Spleen (tissue), 11 donors: ENCODE data around the gene SPRN. TPM values are rescaled to one million over a fixed set of nuclear protein-coding genes. Genes with fewer than 3 reads are reported as not detected.
"Not testable (repeated sequence)": the region's sequence is repeated elsewhere in the genome, so short reads cannot be mapped to it uniquely, and the experiment has no call there.

Experiments used
- DNase-seq: peaks from one replicate; pipeline ENCODE4 v3.0.0-alpha.2; 2020
- H3K27ac ChIP-seq, 8 donors: fragments of 200-600 bp; sonication (generic) in 7 of 8; 1 replicate in 4 of 8; 2 replicates in 4 of 8; pipeline versions ENCODE4 v1.5.0 to v1.8.0; 2016 to 2021; ENCODE audit warnings: inconsistent platforms in 4 of 8, mild to moderate bottlenecking in 4 of 8, moderate library complexity in 1 of 8
- H3K27me3 ChIP-seq, 7 donors: fragments of 200-600 bp; sonication (generic) in 6 of 7; replicated peaks in 1 of 7; 1 replicate in 4 of 7; 2 replicates in 3 of 7; pipeline versions ENCODE4 v1.5.0 to v1.8.0; 2016 to 2021; ENCODE audit warnings: inconsistent platforms in 3 of 7, mild to moderate bottlenecking in 1 of 7
- H3K36me3 ChIP-seq, 6 donors: fragments of 200-600 bp; sonication (generic) in 5 of 6; 1 replicate in 4 of 6; 2 replicates in 2 of 6; pipeline versions ENCODE4 v1.5.0 to v1.8.0; 2016 to 2021; ENCODE audit warnings: inconsistent platforms in 2 of 6
- H3K4me1 ChIP-seq, 6 donors: fragments of 200-600 bp; sonication (generic) in 5 of 6; 1 replicate in 3 of 6; 2 replicates in 3 of 6; pipeline versions ENCODE4 v1.5.0 to v1.8.0; 2016 to 2021; ENCODE audit warnings: inconsistent platforms in 3 of 6
- H3K4me3 ChIP-seq, 8 donors: fragments of 200-600 bp; sonication (generic) in 7 of 8; 1 replicate in 4 of 8; 2 replicates in 4 of 8; pipeline versions ENCODE4 v1.5.0 to v1.8.0; 2016 to 2021; ENCODE audit warnings: inconsistent platforms in 4 of 8, mild to moderate bottlenecking in 4 of 8, moderate library complexity in 2 of 8
- H3K9me3 ChIP-seq, 8 donors: fragments of 200-600 bp; sonication (generic) in 7 of 8; 1 replicate in 4 of 8; 2 replicates in 4 of 8; pipeline versions ENCODE4 v1.5.0 to v1.8.0; 2016 to 2021; ENCODE audit warnings: inconsistent platforms in 4 of 8
- POLR2A ChIP-seq, 3 donors: fragments of 450-650 bp; IDR thresholded peaks; one replicate each; pipeline ENCODE4 v1.5.1; 2017; ENCODE audit warnings: antibody characterized with exemption in 3 of 3, mild to moderate bottlenecking in 1 of 3
- POLR2AphosphoS5 ChIP-seq, 3 donors: sonication (generic); formaldehyde crosslinking; IDR thresholded peaks; one replicate each; pipeline ENCODE4 v1.5.1; 2017; ENCODE audit warnings: antibody characterized with exemption in 3 of 3
- WGBS, 5 donors: extraction: QIAGEN DNeasy Blood & Tissue Kit in 3 of 5; methylation state at CpG; one replicate each; pipeline versions ENCODE4 v1.1.5 to v1.1.7; 2013 to 2018; 5-methylcytosine and 5-hydroxymethylcytosine counted together
- intact Hi-C: fragments of 100-400 bp; cut with DNase I; formaldehyde crosslinking; loops from one replicate; pipeline ENCODE4 v1.15.0; 2023; ENCODE audit warnings: low total_unique reads
- polyA plus RNA-seq, 3 donors: library from polyadenylated mRNA; stranded (reverse); fragments of 200-250 nt; gene quantifications; one replicate each; pipeline ENCODE4 v1.2.1, GENCODE V29; 2013
- total RNA-seq, 7 donors: library from RNA; depleted of rRNA in 3 of 7; stranded (reverse); fragments of >200 nt in 3 of 7; fragmentation: NEBNext Ultra II Directional in 4 of 7; extraction: Animal tissue kit (Norgen Biotek cat#: 25700) in 4 of 7; gene quantifications; one replicate each; pipeline versions ENCODE4 v1.1.0 to v1.2.1, GENCODE V29; 2016 to 2021
- TF ChIP-seq, protein P1 (sequence below), 11 experiments: fragments of 200-600 bp in 7 of 11; fragments of 450-650 bp in 4 of 11; sonication (generic) in 4 of 11; IDR thresholded peaks in 8 of 11; conservative IDR thresholded peaks in 3 of 11; 1 replicate in 7 of 11; 2 replicates in 4 of 11; pipeline versions ENCODE4 v1.4.0 to v1.8.0; 2016 to 2021; ENCODE audit warnings: antibody characterized with exemption in 11 of 11, inconsistent platforms in 4 of 11, mild to moderate bottlenecking in 1 of 11
- donor health status: healthy with polysubstance abuse.
- donor health status: DM: no; HTN: no; CAD: no; lungs with moderate emphysema.
- donor health status: DM: no; HTN: no; CAD: no.
- donor health status: Bipolar disorder and iron deficiency.
- donor health status: healthy.
- donor health status: DM: no; HTN: no; CAD: no.
- donor health status: DM: yes; HTN: yes; CAD: no.

Gene SPRN
- total and polyA plus RNA-seq, 10 donors: 0.14 to 0.58 (median 0.21) TPM; not detected in 4

DNA sequence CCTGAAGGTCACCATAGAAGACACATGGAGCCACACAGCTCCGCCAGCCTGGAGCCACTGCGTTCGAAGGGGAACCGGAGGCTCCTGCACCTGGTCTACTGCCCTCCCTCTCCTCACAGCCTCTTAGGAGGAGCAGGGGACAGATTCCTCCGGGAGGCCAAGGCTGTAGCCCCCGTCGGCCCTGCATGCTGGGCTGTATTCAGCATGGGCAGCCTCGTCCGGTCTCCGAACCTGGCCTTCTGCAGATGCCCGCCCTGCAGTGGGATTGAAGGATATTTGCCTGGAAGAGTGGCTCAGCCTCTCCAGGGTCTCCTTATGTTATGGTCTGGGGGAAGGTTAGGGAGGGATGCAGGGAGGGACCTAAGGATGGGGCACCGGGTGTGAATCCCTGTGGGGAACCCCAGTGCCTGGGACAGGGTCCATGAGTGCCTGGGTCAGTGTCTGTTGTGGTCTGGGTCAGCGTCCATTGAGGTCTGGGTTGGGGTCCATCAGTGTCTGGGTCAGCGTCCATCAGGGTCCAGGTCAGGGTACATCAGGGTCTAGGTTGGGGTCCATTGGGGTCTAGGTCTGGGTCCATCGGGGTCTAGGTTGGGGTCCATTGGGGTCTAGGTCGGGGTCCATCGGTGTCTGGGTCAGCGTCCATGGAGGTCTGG, 16.3 kb upstream of the SPRN start:
- intact Hi-C loops: no loop called here
- Histone ChIP-seq H3K4me1 (peaks cover 0 to 14% (median 0%) of the 10 kb centered on the region in 6 donors), H3K27ac (no peak overlapping the region), H3K9me3 (peaks cover 0 to 10% (median 3%) of the 10 kb centered on the region in 8 donors), H3K36me3 (peaks cover 0 to 9% (median 0%) of the 10 kb centered on the region in 6 donors), H3K27me3 (no peaks in the 10 kb centered on the region), H3K4me3 (no peak overlapping the region)
- no peak for DNase-seq
- TF ChIP-seq POLR2A (IDR thresholded peaks at IDR 0.05): no peak
- TF ChIP-seq, protein P1, sequence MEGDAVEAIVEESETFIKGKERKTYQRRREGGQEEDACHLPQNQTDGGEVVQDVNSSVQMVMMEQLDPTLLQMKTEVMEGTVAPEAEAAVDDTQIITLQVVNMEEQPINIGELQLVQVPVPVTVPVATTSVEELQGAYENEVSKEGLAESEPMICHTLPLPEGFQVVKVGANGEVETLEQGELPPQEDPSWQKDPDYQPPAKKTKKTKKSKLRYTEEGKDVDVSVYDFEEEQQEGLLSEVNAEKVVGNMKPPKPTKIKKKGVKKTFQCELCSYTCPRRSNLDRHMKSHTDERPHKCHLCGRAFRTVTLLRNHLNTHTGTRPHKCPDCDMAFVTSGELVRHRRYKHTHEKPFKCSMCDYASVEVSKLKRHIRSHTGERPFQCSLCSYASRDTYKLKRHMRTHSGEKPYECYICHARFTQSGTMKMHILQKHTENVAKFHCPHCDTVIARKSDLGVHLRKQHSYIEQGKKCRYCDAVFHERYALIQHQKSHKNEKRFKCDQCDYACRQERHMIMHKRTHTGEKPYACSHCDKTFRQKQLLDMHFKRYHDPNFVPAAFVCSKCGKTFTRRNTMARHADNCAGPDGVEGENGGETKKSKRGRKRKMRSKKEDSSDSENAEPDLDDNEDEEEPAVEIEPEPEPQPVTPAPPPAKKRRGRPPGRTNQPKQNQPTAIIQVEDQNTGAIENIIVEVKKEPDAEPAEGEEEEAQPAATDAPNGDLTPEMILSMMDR (IDR thresholded peaks at IDR 0.05 in 8 of 11, conservative IDR thresholded peaks at IDR 0.05 in 3 of 11): no peak
- no peak for TF ChIP-seq POLR2AphosphoS5 (IDR thresholded peaks at IDR 0.05)
- 95 to 100% (median 97%) methylated on average over 11 to 18 of the region's 18 CpGs for WGBS, 5 donors

DNA sequence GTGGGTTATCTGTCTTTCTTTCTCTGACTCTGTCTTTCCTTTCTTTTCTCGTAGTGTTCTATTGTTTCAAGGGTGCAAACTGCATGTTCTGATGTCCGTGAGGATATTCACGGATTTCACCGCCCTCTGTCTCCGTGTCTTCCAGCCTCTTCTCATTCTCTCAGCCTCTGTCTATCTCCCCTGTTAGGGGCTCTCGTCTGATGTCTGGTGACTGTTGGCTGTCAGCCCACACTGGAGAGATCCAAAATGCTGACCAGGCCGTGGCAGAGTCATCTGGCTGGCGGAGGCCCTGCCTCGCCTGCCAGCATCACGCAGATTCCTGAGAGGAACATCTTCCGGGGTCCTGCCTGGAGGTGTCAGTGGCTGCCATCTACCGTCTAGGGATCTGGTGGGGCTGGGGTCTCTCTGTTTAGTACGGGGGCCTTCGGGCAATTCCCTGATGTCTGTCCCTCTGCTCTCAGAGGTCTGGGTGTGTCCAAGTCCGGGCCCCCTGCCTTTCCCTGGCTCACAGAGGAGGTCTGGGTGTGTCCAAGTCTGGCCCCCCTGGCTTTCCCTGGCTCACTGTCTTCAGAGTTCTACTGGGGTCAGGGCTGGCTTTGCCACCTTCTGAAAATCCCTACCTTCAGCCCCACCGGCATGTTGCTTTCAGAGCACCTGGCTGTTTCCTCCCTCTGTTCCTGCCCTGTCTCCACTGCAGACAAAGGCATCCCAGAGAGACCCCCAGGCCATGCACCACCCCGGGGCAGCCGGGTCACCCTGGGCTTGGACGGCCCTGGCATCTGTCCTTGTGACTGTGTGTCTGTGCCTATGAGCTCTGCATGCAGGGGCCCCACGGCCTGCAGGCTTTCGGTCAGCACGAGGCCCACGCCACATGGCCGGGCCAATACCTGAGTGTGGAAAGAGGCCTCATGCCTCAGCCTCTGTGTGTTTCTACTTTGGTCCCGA, 15.4 kb upstream of the SPRN start:
- H3K4me3 ChIP-seq: no peak overlapping the region
- intact Hi-C loops: no loop called here
- peaks cover 0 to 9% (median 0%) of the 10 kb centered on the region in 6 donors for H3K36me3 ChIP-seq
- peaks cover 0 to 4% (median 0%) of the 10 kb centered on the region in 8 donors for H3K9me3 ChIP-seq
- DNase-seq: peak; percentile 72
- TF ChIP-seq, protein P1 (IDR thresholded peaks at IDR 0.05 in 8 of 11, conservative IDR thresholded peaks at IDR 0.05 in 3 of 11): no peak
- no peak for TF ChIP-seq POLR2AphosphoS5 (IDR thresholded peaks at IDR 0.05)
- TF ChIP-seq POLR2A (IDR thresholded peaks at IDR 0.05): no peak
- peaks cover 0 to 14% (median 0%) of the 10 kb centered on the region in 6 donors for H3K4me1 ChIP-seq
- 88 to 95% (median 93%) methylated on average over 17 to 25 of the region's 25 CpGs for WGBS, 5 donors
- H3K27me3 ChIP-seq: no peaks in the 10 kb centered on the region
- H3K27ac ChIP-seq: no peak overlapping the region

DNA sequence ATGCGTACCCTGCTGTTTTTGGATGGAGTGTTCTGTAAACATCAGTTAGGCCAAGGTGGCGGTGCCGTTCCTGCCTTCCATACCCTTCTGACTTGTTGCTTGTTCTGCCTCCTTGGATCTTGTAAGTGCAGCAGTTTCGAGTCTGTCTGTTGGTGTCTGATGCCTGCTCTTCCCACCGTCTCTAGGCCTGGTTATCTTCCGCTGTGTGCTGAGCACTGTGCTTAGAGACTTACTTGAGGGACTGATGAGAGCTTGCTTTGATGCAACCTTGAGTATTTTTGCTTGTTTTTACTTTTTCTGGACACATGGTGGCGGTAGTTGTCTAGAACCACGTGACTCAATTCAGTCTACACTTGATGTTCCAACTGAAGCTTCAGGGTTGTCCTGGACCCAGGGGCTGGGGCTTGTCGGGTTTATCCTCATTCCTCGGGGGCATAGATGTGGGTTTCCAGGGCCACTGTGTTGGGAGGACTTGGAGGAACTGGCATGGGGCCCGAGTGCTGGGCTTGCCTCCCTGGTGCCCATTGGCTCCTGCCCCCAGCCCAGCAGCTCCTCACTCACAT, 14.4 kb upstream of the SPRN start:
- Histone ChIP-seq H3K4me3 (no peak overlapping the region), H3K4me1 (peaks cover 0 to 14% (median 0%) of the 10 kb centered on the region in 6 donors), H3K27me3 (no peaks in the 10 kb centered on the region), H3K9me3 (peaks cover 0 to 6% (median 0%) of the 10 kb centered on the region in 8 donors), H3K27ac (no peak overlapping the region), H3K36me3 (peaks cover 0 to 9% (median 0%) of the 10 kb centered on the region in 6 donors)
- no peak for DNase-seq
- TF ChIP-seq, protein P1 (IDR thresholded peaks at IDR 0.05 in 8 of 11, conservative IDR thresholded peaks at IDR 0.05 in 3 of 11): peak in 3 of 11 experiments; percentile 14 to 43 (median 17)
- TF ChIP-seq POLR2AphosphoS5 (IDR thresholded peaks at IDR 0.05): no peak
- no peak for TF ChIP-seq POLR2A (IDR thresholded peaks at IDR 0.05)
- 65 to 78% (median 75%) methylated on average over 11 of the region's 11 CpGs for WGBS, 5 donors
- intact Hi-C loops: no loop called here

DNA sequence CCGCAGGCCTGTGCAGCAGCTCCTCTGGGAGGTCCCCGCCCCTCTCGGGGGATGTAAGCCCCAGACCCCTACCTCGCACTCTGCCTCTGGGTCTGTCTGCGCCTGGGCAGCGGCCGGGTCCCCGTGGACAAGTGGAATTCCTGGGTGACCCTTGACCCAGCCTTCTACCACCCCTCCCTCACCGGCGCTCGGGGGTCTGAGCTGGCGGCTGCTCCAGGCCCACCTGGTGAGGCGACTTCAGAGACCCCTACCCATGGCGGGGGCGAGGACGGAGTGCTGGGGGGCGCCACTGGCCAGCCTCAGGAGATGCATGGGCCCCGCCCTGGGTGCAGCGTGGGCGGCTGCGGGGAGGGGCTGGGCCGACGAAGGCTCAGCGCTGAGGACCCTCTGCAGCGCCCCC, 8.4 kb upstream of the SPRN start:
- DNase-seq, intact Hi-C loops, H3K4me1 ChIP-seq, H3K27ac ChIP-seq, H3K27me3 ChIP-seq, H3K4me3 ChIP-seq, H3K36me3 ChIP-seq: not testable (repeated sequence)
- WGBS, 5 donors: 69 to 93% (median 78%) methylated on average over 5 to 8 of the region's 25 CpGs; no CpG with 5 or more reads in 1 of the 5 donors
- H3K9me3 ChIP-seq: peaks cover 0 to 17% (median 8%) of the 10 kb centered on the region in 8 donors

DNA sequence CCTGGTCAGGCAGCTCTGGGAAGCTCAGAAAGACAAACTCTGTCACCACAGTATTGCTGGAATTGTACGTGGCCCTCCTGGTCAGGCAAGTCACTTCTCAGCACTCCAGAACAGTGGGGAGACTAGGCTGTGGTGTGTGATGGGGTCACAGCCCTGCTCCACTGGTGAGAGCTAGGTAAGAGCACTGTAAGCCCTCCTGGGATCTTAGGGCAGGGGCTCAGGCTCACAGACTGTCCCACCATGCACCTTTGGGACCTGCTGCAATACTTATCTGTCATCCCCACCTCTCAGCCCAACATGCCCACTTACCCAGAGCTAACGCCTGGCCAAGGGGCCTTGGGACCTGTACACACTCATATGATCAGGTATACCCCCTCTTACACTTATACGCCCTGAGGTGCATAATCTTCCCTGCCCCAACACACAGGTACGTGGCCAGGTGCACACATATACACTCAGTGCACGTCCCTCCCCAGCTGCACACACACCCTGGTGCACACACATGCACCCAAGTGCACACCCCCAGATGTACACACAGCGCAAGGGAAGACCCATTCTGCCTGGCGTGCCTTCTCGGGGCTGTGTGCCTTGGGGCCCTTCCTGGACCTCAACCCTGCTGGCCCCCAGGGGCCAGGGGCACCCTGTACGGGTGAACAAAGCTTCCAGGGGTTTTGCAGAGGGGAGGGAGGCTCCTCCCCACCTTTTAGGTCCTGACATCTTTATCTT, 7.6 kb upstream of the SPRN start:
- WGBS, 5 donors: 74 to 84% (median 78%) methylated on average over 4 to 6 of the region's 9 CpGs
- H3K27ac ChIP-seq, intact Hi-C loops, H3K4me1 ChIP-seq, H3K27me3 ChIP-seq, H3K36me3 ChIP-seq, DNase-seq, H3K4me3 ChIP-seq: not testable (repeated sequence)
- H3K9me3 ChIP-seq: peaks cover 0 to 17% (median 8%) of the 10 kb centered on the region in 8 donors

DNA sequence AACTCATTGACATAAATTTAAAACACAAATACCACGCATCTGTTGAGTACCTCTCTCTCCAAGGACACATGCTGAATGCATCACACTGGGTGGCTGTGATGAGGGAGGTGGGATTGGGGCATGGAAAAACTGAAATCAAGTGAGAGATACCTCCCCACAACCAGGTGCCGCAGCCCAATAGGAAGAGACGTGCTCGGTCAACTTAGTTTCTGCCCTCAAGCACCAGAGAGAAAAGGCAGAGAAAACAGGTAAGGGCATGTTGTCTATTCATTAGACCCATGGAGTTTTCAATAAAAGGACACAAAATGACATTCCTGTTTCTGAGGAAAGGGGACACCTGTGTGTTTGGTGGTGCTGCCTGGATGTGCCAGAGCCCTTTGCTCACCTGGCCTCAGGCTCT, 5.1 kb upstream of the SPRN start:
- H3K4me1 ChIP-seq, H3K27me3 ChIP-seq, intact Hi-C loops, H3K27ac ChIP-seq, DNase-seq, H3K36me3 ChIP-seq, H3K4me3 ChIP-seq: not testable (repeated sequence)
- H3K9me3 ChIP-seq: peaks cover 0 to 14% (median 8%) of the 10 kb centered on the region in 8 donors
- WGBS, 5 donors: 85 to 90% (median 89%) methylated on average over 4 of the region's 4 CpGs
